Frontal cortex (tissue), 4 donors: ENCODE measurements around the gene CFAP161. TPM values are rescaled to one million over a fixed set of nuclear protein-coding genes. Genes with fewer than 3 reads are reported as not detected.
"Not testable (repeated sequence)": the region's sequence is repeated elsewhere in the genome, so short reads cannot be mapped to it uniquely, and the experiment has no call there.

ENCODE experiments used
- DNase-seq, 2 donors: peaks; one replicate each; pipeline ENCODE4 v3.0.0; 2012; ENCODE audit warnings: low spot score in 2 of 2
- FAIRE-seq: peaks from 2 replicates; lab custom pipeline; 2012; peaks lifted over from hg19 to GRCh38; lab: Jason Lieb, UNC
- total RNA-seq: library from RNA; depleted of rRNA; stranded (reverse); fragments of >200 nt; gene quantifications from one replicate; pipeline ENCODE4 v1.2.3, GENCODE V29; 2014
- donor health status: control.
- donor health status: control.
- donor health status: control.

Gene CFAP161
- total RNA-seq, 1 donor from 2014 or later: 6.9 TPM

DNA sequence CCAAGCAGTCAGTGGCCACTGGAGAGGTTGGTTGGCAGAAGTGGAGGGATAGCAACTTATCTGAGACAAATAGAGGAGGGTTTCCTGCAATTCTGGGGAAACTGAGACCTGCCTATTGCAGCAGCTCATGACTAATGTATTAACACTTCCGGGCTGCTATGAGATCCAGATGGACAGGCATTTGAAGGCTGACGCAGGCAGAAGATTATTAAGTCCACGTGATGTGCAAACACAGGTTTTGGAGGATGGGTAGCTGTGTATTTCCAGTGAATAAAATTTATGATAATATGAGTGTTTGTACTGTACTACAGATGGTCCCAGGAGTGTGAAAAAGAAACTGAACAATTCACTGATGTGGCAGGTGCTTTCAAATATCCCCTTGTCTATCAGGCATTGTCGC lies 28.5 kb upstream of the CFAP161 start:
- DNase-seq (no peak), FAIRE-seq (no peak)

DNA sequence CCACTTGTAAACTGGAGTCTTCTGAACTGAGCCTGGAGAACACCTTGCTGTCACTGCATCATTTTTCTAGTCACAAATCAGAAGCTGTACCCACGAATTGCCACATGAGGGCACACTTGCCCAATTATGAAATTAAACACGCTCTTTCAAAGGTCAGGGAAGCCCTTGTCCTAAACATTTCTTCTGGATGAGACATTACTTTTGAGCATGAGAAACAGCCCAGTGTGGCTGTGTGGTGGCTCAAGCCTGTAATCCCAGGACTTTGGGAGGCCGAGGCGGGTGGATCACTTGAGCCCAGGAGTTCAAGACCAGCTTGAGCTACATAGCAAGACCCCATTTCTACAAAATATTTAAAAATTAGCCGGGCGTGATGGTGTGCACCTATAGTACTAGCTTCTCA lies 27.5 kb upstream of the CFAP161 start:
- FAIRE-seq (no peak), DNase-seq (peak; percentile 37 to 61)

DNA sequence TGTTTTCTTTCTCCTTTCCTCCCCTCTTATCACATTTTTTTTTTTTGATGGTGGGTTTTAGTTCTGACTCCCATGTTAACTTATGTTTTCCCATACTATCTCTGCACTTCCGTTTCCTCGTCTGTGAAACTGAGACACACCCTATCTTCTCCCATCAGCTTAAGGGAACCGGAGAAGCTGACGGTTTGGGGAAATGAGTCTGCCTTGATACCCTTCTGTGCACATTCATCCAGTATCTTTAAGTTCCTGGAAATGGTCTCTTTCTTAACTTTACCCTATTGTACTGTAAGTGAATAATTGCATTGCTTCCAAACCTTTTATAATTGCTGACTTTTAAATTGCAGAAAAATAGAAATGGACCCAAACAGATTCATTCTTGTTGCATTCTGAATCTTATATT lies 26.2 kb upstream of the CFAP161 start:
- FAIRE-seq (no peak), DNase-seq (no peak)

DNA sequence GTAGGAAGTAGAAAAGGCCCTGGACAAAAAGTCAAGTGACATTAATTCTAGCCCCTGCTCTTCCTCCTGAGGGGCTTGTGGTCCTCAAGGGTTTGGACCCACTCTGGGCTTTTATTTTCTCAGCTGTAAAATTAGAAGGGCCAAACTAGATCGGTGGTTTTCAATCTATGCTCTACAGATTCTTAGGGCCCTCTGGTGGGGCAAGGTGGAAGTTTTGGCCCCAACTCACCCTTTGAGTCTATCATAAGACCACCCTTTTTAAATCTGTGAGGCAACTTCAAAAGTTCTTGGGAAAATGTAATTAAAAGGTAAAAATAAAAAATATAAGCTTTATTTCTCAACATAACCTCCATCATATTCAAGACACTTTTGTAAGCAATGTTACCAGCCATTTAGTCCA lies 25.6 kb upstream of the CFAP161 start:
- FAIRE-seq (no peak), DNase-seq (no peak)

DNA sequence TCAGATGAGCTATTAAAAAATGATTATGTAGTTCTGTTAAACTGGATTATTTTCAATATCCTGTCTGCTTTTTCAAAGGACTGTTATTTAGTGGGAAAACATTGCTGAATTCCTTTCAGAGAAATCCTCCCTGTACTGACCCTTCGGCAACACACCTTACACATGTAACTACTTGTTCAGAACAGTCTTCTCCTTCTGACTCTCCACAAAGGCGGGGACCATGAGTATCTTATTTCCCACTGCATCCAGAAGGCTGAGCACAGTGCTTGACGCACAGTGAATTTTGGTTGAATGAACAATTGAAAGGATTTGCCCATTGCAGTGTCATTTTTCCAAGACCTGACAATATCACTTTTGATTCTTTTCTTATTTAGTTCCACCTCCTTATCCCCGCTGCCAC lies 23.1 kb upstream of the CFAP161 start:
- FAIRE-seq (no peak), DNase-seq (no peak)

DNA sequence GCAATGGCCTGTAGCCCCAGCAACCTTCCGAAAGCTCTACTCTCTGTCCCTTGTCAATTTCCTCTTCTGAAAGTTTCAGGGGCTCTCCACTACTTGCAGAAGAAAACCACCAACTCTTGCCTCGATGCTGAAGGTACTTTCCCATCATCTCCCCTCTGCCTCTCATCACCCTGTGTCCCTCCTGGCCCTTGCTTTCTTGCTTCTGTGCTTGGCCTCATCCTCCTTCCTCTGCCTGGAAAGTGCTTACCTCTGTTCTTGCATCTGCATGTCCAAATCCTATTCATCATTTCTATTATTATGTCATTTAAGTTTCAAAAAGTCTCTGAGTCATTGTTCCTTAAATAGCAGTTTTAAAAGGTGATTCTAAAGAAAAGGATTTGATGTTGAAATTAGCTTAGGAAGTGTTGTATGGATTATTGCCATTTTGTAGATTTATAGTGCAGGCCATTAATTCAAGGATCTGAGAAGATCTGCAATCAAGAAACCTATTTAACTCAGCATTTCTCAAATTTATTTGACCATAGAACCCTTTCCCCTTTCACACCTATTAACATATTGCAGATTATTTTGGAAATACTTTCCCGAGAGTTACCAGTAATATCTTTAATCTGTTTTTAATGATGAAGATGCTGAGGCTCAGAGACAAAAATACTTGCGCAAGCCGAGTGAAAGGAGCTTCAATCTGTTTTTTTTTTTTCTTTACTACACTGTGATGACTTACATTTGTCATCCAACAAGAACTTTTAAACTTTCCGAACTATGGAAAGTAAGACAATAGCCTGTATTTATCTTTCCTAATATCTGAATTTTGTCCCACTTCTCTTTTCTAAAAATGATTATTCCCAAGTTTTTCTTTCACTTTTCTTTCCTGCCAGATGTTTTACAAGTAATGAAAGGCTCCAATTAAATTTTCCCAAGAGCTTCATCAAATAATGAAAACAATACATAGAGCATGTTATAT lies 22.3 kb upstream of the CFAP161 start:
- DNase-seq (no peak), FAIRE-seq (no peak)

DNA sequence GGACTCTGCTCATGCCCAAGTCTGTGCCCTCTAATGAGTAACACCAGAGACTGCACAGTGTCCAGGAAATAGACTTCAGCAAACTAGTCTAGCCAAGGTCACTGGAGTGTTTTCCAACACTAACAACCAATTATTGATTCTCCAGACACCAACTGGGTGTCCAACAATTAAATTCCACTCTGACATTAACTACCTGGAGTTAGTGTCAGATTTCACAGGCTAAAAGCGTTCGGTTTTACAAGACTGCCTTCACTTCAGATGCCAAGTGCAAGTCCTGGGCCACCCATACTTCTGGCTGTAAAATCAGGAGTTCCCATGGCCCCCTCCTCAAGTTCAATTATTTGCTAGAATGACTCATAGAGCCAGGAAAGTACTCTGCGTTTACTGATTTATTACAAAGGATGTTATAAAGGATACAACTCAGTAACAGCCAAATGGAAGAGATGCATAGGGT lies 20.8 kb upstream of the CFAP161 start:
- no peak for DNase-seq
- no peak for FAIRE-seq

DNA sequence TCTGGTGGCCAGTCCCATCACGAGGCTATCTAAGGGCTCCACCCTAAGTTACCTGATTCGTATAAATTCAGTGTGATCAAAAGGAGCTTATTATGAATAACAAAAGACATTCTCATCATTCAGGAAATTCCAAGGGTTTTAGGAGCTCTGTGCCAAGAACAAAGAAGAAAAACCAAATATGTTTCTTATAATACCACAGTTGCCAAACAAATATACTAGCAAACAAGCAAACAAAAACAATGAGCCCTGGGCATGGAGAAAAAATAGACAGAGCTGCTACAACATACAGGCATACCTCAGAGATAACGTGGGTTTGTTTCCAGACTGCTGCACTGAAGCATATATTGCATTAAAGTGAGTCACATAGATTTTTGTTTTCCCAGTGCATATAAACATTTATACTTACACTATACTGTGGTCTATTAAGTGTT lies 20.2 kb upstream of the CFAP161 start:
- DNase-seq (no peak), FAIRE-seq (no peak)

DNA sequence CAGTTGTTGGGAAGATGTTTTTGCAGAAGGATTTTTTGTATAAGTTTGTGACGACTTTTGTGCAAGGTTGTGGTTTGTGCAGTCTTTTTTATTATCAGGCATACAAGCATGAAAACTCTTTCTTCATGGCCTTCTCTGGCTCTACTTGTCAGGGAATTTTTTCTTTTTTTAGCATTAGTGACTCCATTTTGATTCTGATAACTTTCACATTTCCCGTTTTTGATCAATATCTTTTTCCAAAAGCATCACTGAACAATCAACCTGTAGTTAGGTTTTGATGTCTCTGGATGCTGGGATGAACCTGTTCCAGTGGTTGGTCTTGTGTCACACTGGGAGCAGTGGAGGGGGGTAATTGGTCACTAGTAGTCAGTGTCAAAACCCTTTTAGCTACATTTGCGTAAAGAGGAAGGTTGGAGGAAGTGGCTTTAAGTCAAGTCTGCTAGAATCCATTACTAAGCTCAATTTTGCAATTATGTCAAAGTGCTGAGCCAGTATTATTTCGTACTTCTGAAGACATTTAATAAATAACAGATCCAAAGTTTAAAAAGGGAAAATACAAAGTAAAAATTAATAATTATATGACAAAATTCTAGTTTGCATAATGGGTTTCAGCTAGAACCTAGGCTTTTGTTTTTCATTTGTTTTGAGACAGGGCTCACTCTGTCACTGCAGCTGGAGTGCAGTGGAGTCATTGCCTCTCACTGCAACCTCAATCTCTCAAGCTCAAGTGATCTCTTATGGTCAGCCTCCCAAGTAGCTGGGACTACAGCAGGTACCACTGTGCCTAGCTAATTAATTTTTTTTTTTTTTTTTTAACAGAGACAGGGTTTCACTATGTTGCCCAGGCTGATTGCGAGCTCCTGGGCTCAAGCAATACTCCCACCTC lies 18.8 kb upstream of the CFAP161 start:
- no peak for DNase-seq
- no peak for FAIRE-seq

DNA sequence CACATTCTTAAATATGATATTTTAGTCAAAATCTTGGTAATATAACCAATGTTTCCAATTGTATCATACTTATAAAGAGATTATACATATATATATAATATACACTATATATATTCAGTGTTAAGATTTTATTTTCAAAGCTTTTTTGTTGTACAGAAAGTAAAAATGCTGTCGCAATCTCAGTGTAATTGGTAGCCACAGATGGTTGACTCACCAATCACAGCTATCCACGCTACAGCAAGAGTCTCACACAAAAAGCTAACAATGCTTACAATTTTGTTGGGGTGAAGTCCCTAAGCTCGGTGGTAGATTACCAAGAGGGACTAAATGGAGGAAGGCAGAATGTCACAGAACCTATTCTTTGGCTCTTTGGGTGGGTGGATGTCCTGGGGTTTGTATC lies 16.9 kb upstream of the CFAP161 start:
- no peak for DNase-seq
- no peak for FAIRE-seq

DNA sequence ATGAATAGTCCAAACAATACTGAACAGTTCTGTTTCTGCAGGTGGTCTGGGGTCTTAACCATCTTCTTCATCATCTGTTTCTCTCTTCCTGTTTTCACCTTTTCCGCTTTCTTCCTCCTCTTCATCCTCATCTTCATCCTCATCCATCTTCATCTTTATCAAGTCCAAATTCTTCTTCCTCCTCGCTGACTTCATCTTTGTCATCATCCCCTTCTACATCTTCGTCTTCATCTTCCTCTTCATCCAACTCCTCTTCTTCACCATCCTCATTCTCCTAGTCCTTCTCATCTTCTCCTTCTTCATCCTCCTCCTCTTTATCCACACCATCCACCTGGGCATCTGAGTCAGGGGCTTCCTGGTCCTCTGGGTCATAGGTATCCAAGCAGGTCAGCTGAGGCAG lies 16.5 kb upstream of the CFAP161 start:
- DNase-seq (no peak), FAIRE-seq (no peak)

DNA sequence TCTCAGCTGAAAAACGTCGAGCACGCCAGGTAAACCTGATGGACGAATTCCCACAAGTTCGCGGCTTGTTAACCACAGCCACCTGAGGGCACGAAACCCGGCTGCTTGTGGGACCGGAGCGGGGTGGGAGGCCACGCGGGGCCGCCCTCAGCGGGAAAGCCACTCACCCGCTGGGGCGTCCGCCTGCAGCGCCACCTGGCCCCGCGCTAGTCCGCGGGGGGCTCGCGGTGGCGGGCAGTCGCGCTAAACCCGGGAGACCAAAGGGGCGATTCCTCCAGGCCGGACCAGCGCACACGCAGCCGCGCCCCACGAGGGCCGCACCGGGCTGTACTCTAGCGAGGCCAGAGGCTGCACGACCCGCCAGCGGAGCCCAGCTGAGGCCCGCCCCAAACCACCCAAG lies 15.7 kb upstream of the CFAP161 start:
- FAIRE-seq (no peak), DNase-seq (no peak)

DNA sequence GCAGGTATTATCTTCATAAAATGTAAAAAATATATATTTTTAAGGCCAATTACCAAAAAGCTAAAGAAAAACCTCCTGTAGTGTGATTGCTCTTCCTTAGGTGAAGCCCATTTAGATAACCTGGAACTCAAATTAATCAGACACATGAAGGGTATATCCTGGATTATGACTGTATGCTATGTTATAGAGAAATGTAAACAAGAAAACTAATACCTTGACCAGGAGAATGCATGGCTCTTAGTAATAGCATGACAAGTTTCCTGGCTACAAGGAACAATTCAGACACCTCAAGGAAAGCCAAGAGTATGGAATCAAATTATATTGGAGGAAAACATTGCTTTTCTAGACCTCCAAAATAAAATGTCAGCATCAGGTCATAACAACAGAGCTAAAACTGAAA lies 14.0 kb upstream of the CFAP161 start:
- FAIRE-seq: no peak
- no peak for DNase-seq

DNA sequence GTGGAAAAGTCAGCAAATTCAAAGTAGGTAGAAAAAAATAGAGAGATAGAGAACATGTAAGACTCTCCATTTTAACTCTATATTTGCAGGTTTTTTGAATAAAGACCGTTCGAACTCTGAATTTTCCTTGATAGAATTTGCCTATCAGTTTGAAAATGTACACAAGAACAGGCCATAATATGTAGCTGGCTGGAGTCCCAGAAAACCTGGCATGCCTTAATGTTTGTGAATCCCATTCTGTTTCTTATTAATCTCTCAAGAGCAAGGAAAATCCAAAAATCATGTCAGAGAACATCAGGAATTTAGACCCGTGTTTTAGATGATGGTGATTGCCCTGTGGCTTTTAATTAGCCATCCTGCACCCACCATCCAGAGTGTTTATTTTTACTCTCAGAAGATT lies 7.2 kb upstream of the CFAP161 start:
- DNase-seq: no peak
- FAIRE-seq: no peak

DNA sequence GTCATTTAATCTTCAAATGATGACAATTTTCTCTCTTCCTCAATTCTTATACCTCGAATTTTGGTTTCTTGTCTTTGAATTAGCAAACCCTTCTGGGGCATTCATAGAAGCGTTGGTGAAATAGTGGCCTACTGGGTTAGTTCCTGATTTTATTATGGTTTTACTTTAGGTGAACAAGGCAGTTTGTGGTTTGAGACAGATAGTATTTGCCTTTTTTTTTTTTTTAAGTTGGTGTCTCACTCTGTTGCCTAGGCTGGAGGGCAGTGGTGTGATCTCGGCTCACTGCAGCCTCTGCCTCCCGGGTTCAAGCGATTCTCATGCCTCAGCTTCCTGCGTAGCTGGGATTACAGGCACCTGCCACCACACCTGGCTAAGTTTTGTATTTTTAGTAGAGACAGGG lies 7.4 kb downstream of the CFAP161 start:
- not testable (repeated sequence) for FAIRE-seq, DNase-seq

DNA sequence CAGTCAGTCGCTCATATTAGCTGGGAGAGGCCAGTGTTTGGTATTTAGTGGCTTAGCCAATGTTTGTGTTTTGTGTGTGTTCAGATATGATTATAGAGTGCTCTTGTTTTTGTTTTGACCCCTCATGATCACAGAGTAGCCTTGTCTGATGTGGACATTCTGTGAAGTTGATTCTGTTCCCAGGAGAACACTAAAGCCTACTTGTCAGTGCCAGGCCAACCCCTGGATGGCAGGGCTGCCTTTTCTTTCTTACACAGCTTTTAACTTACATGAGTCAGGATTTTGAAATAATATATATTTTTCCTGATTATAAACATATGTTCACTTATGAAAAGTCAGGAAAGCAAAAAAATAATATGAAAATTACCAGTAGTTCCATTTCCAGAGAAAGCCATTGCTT lies 11.9 kb downstream of the CFAP161 start:
- FAIRE-seq: no peak
- no peak for DNase-seq

DNA sequence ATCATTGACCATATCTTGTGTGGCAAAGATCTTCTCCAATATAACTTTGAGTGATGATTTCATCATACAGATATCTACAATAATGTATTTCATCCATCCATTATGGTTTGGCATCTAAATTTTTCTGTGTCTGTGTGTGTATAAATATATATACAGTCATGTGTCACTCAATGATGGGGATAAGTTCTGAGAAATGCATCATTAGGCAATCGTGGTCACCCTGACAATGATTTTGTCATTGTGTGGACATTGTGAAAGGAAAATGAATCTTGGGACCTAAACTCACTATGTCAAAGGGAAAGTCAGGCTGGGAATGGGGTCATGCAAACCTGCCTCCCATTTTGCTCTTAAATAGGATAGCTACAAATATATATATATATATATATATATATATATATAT lies 12.4 kb downstream of the CFAP161 start:
- no peak for DNase-seq
- FAIRE-seq: no peak

DNA sequence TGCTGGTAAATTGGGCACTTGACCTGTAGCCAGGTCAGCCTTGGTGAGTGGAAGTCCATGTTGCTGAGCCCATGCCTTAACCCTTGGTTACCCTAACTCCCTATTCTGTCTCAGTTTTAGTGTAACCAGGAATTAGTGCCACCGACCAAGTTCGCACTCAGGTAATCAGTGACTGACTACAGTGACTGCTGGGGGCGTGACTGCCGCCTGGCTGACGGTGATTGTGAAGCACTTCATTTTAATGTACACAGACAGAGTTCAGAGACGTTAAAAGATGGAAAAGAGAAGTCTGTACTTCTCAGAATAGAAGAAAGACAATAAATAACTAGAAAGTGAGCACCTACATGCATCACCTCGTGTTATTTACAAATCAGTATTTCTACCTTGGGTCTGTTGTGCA lies 17.3 kb downstream of the CFAP161 start:
- no peak for FAIRE-seq

DNA sequence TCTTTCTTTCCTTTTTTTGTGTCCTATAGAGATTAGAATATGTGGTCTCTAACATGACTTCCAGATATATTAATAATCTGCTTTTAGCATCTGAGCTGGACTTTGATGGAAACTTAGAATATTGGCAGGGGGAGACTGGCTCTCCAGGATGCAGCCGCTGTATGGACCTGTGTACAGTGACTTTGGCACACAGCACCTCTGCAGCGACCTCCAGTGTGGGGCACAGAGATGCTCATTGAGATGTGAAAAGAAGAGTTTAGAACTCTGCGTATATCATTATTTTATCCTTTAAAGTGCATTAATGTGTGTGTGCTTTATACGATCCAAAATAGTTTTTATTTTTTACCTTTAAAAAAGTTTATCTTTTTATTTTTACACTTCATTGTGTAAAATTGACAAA lies 18.3 kb downstream of the CFAP161 start:
- FAIRE-seq: no peak
- no peak for DNase-seq

More for the DNA sequence above, 17.3 kb downstream of the CFAP161 start:
- no peak for DNase-seq

DNA sequence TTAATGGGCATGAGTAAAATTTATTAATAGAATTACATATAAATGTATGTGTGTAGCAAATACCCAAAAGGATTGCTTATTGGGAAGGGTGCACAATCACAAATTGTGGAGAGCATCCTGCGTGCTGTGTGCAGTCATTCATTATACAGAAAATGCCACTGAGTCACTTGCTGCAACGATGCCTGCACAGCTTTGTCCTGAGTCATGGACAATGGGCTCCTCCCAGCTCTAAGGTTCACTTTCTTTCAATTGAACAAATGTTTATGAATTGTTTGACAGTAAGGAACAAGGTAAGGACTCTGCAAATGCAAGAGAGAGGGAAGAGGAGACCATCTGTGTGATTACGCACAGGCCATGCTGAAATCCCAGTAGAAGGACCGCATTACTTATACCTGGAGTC lies 18.7 kb downstream of the CFAP161 start:
- FAIRE-seq (no peak), DNase-seq (no peak)
